Ascending aorta (tissue), 2 donors: Measurements from ENCODE around the gene INO80D. TPM values are rescaled to one million over a fixed set of nuclear protein-coding genes. Genes with fewer than 3 reads are reported as not detected.

Experiments used
- DNase-seq, 2 donors: peaks; one replicate each; pipeline ENCODE4 v3.0.0-alpha.2; 2019; ENCODE audit warnings: low spot score in 2 of 2
- H3K27ac ChIP-seq, 2 donors: fragments of 200-600 bp; sonication (generic); one replicate each; pipeline ENCODE4 v1.5.1; 2016 to 2017; ENCODE audit warnings: mild to moderate bottlenecking in 1 of 2
- H3K27me3 ChIP-seq: fragments of 200-600 bp; sonication (generic); one replicate; pipeline ENCODE4 v1.5.1; 2017
- H3K36me3 ChIP-seq, 2 donors: fragments of 200-600 bp; sonication (generic); one replicate each; pipeline ENCODE4 v1.5.1; 2016
- H3K4me1 ChIP-seq, 2 donors: fragments of 200-600 bp; sonication (generic); one replicate each; pipeline ENCODE4 v1.5.1; 2016 to 2017; ENCODE audit warnings: mild to moderate bottlenecking in 1 of 2
- H3K4me3 ChIP-seq, 2 donors: fragments of 200-600 bp; sonication (generic); one replicate each; pipeline ENCODE4 v1.5.1; 2016 to 2017; ENCODE audit warnings: mild to moderate bottlenecking in 1 of 2
- H3K9me3 ChIP-seq, 2 donors: fragments of 200-600 bp; sonication (generic); one replicate each; pipeline ENCODE4 v1.5.1; 2016
- intact Hi-C: fragments of 100-400 bp; cut with DNase I; formaldehyde crosslinking; loops from one replicate; pipeline ENCODE4 v1.15.1; 2023
- total RNA-seq: library from RNA; depleted of rRNA; stranded (reverse); fragments of >200 nt; gene quantifications from one replicate; pipeline ENCODE4 v1.1.0, GENCODE V29; 2016
- TF ChIP-seq, protein P1 (sequence below), 3 experiments: fragments of 200-600 bp in 2 of 3; fragments of 450-650 bp in 1 of 3; sonication (generic) in 2 of 3; IDR thresholded peaks; one replicate each; pipeline ENCODE4 v1.5.1; 2016 to 2019; ENCODE audit warnings: antibody characterized with exemption in 3 of 3, mild to moderate bottlenecking in 1 of 3, moderate library complexity in 1 of 3

Gene INO80D
- total RNA-seq, 1 donor from 2014 or later = 10.1 TPM

DNA sequence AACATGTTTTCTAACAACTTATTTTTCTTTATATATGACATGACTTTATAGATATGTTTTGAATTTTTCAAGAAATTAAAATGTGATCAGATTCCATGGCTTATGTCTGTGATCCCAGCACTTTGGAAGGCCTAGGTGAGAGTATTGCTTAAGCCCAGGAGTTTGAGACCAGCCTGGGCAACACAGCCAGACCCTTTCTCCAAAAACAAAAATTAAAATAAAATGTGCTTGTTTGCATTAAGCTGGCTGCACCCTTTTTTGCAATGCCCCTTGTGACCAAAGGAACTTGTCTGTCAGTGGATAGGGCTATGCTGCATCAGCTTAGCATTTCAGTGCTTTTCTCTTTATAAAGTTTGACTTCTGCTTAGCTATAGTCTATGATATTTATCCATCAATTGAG is 2.3 kb upstream of the INO80D start:
- intact Hi-C loops = loop anchor here (10.0 kb wide), 1 partner anchor 187 kb away; the partner anchor contains the start of gene ZDBF2
- no peaks in the 10 kb centered on the region for H3K9me3 ChIP-seq
- H3K36me3 ChIP-seq = peaks cover 0 to 7% of the 10 kb centered on the region in 2 donors
- TF ChIP-seq, protein P1, sequence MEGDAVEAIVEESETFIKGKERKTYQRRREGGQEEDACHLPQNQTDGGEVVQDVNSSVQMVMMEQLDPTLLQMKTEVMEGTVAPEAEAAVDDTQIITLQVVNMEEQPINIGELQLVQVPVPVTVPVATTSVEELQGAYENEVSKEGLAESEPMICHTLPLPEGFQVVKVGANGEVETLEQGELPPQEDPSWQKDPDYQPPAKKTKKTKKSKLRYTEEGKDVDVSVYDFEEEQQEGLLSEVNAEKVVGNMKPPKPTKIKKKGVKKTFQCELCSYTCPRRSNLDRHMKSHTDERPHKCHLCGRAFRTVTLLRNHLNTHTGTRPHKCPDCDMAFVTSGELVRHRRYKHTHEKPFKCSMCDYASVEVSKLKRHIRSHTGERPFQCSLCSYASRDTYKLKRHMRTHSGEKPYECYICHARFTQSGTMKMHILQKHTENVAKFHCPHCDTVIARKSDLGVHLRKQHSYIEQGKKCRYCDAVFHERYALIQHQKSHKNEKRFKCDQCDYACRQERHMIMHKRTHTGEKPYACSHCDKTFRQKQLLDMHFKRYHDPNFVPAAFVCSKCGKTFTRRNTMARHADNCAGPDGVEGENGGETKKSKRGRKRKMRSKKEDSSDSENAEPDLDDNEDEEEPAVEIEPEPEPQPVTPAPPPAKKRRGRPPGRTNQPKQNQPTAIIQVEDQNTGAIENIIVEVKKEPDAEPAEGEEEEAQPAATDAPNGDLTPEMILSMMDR (IDR thresholded peaks at IDR 0.05) = no peak
- H3K4me1 ChIP-seq = peaks cover 0 to 17% of the 10 kb centered on the region in 2 donors
- no peaks in the 10 kb centered on the region for H3K27me3 ChIP-seq
- no peak for DNase-seq
- peak overlapping the region; percentile 19 to 98 for H3K27ac ChIP-seq
- H3K4me3 ChIP-seq = no peak overlapping the region

- intact Hi-C loops = loop anchor here (1.0 to 10.0 kb wide), 2 partner anchors 72 to 188 kb away; partner anchors contain the start of genes EEF1B2, NDUFS1 and ZDBF2
- Histone ChIP-seq H3K4me3 (peak overlapping the region; percentile 88 to 98), H3K27ac (peak overlapping the region; percentile 98 to 99), H3K36me3 (peaks cover 0 to 5% of the 10 kb centered on the region in 2 donors), H3K27me3 (no peaks in the 10 kb centered on the region), H3K9me3 (no peaks in the 10 kb centered on the region), H3K4me1 (peaks cover 0 to 17% of the 10 kb centered on the region in 2 donors)
- TF ChIP-seq, protein P1 (IDR thresholded peaks at IDR 0.05) = no peak
- DNase-seq = no peak
Observed at GRCh38 chr2:206086716-206087350, 859 bp upstream of the INO80D start.

DNA sequence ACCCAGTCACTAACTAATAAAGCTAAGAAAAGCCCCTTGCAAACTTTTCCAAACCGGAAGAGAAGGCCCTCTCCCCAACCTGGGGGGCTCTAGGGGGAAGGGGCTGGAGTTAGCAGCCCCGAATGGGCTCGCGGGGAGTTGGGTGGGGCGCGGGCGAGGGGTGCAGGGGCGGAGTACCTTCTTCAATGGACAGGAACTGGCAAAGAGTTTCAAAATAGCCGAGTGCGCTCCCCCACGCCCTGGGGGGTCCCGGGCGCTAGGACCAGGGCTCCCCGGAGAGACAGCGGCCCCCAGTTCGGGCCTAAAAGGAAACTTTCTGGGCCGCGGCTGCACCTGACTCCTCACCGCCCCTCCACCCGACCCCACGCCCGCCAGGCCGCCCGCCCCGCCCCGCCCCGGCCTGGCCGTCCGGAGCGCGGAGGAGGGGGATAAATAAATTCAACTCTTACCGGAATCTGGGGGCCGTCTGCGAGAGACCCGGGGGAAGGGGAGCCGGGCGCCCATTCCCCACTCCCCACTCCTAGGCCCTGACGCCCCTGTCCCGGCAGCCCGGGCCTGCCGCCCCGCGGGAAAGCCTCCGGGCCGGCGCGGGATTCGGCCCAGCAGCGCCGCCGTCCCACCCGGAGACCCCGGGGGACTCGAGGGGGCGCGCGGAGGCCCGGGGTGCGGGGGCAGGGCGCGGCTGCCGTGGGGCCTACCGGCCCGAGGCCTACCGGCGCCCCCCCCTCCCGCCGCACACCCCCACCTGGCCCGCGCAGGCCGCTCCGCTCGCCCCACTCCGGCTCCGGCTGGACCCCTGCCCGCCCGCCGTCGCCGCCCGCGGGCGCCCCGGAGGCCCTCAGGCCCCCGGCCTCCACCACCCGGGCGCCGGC is 868 bp downstream of the INO80D start:
- peak overlapping the region; percentile 88 to 98 for H3K4me3 ChIP-seq
- H3K27me3 ChIP-seq = no peaks in the 10 kb centered on the region
- TF ChIP-seq, protein P1 (IDR thresholded peaks at IDR 0.05) = no peak
- DNase-seq = peak in 1 of 2 donors; percentile 67
- peaks cover 0 to 17% of the 10 kb centered on the region in 2 donors for H3K4me1 ChIP-seq
- no peaks in the 10 kb centered on the region for H3K9me3 ChIP-seq
- peaks cover 0 to under 1% of the 10 kb centered on the region in 2 donors for H3K36me3 ChIP-seq
- intact Hi-C loops = loop anchor here (10.0 kb wide), 1 partner anchor 190 kb away; the partner anchor contains the start of gene ZDBF2
- peak overlapping the region; percentile 98 to 99 for H3K27ac ChIP-seq

- peak; percentile 12 to 86 for DNase-seq
- TF ChIP-seq, protein P1 (IDR thresholded peaks at IDR 0.05) = no peak
- H3K36me3 ChIP-seq = no peaks in the 10 kb centered on the region
- intact Hi-C loops = loop anchor here (10.0 kb wide), 1 partner anchor 190 kb away; the partner anchor contains the start of gene ZDBF2
- H3K4me3 ChIP-seq = peak overlapping the region; percentile 88 to 98
- no peaks in the 10 kb centered on the region for H3K27me3 ChIP-seq
- H3K9me3 ChIP-seq = no peaks in the 10 kb centered on the region
- H3K27ac ChIP-seq = peak overlapping the region; percentile 98 to 99
- peaks cover 0 to 17% of the 10 kb centered on the region in 2 donors for H3K4me1 ChIP-seq
Observed at GRCh38 chr2:206084439-206084869, 1.5 kb downstream of the INO80D start.

DNA sequence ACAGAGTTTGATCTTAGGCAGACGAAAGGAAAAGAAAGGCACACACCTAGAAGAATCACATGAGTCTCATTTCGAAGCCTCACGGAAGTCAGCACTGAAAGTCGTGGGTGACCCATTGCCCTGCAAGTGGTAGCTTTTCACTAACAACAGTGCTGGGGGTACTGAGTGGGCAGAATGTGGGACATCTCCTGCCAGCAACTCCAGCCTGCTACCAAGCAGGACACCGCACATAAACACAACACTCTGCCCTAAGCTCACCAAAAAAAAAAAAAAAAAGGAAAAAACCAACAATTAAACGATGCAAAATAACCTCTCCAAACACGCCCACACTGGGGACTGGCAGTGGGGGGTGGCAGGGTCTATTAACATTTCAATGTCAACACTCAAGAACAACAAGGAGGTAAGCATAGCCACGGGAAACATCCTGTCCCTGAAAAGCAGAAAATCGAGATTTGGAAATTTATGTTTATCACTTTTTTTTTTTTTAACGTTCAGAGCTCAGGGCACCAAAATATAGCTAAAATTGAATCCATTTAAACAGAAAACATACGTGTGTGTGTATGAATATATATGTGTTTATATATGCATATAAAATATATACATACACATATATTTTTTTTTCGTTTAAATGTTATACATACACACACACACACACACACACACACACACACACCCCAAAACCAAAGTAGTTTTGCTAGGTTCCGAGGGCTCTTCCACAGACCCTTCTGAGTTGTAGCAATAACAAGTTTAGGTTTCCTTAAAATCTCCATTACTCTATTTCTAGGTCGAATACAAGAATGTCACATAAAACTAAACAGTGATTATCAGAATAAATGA is 2.2 kb downstream of the INO80D start:
- peak overlapping the region; percentile 88 to 98 for H3K4me3 ChIP-seq
- peak overlapping the region; percentile 98 to 99 for H3K27ac ChIP-seq
- no peaks in the 10 kb centered on the region for H3K27me3 ChIP-seq
- H3K36me3 ChIP-seq = no peaks in the 10 kb centered on the region
- intact Hi-C loops = loop anchor here (10.0 kb wide), 1 partner anchor 191 kb away; the partner anchor contains the start of gene ZDBF2
- peaks cover 0 to 17% of the 10 kb centered on the region in 2 donors for H3K4me1 ChIP-seq
- no peaks in the 10 kb centered on the region for H3K9me3 ChIP-seq
- TF ChIP-seq, protein P1 (IDR thresholded peaks at IDR 0.05) = no peak
- no peak for DNase-seq
